SK-N-SH (cell line): ENCODE measurements around the gene TSC22D2. TPM values are rescaled to one million over a fixed set of nuclear protein-coding genes. Genes with fewer than 3 reads are reported as not detected.
A peak's percentile ranks its signal among the peaks of the same experiment; 100 is the strongest.

Experiments used
- CTCF ChIA-PET: fragments of 300-600, 350-600 bp; formaldehyde crosslinking; extraction: SDS; loops from one replicate; lab custom pipeline; 2021; lab: Yijun Ruan, JAX
- POLR2A ChIA-PET: fragments of 350-600 bp; sonication (Branson Sonifier 250); formaldehyde crosslinking; extraction: SDS; loops from one replicate; lab custom pipeline; 2020; ENCODE audit warnings: antibody characterized with exemption, inconsistent platforms; lab: Yijun Ruan, JAX
- DNase-seq: peaks from one replicate; pipeline ENCODE4 v3.0.0; 2012
- H2AFZ ChIP-seq: fragments of 200-600 bp; sonication (generic); 2 replicates; pipeline ENCODE4 v1.8.1; 2016; ENCODE audit warnings: antibody characterized with exemption, mild to moderate bottlenecking, low read depth
- H3F3A ChIP-seq: fragments of 200-600 bp; sonication (generic); replicated peaks from 2 replicates; pipeline ENCODE3; 2016; ENCODE audit warnings: antibody characterized with exemption, mild to moderate bottlenecking; ENCODE audit not compliant: insufficient read depth
- H3K27ac ChIP-seq, 2 experiments: fragments of 200-500 bp in 1 of 2; fragments of 200-600 bp in 1 of 2; sonication (Bioruptor generic) in 1 of 2; sonication (generic), shearing (Covaris generic) in 1 of 2; 2 replicates each; pipeline versions ENCODE4 v1.5.1 to v1.6.1; 2014 to 2016; ENCODE audit warnings: low read depth in 2 of 2, inconsistent platforms in 1 of 2, low read length in 1 of 2, mild to moderate bottlenecking in 1 of 2, mixed read lengths in 1 of 2
- H3K27me3 ChIP-seq: fragments of 200-600 bp; sonication (generic), shearing (Covaris generic); 2 replicates; pipeline ENCODE4 v1.6.1; 2016; ENCODE audit warnings: mixed run types; ENCODE audit not compliant: insufficient read depth
- H3K36me3 ChIP-seq, 2 experiments: fragments of 200-500 bp in 1 of 2; fragments of 200-600 bp in 1 of 2; sonication (Bioruptor generic) in 1 of 2; sonication (generic) in 1 of 2; replicated peaks in 1 of 2; 2 replicates each; pipeline versions ENCODE3 to v1.5.1; 2014 to 2016; ENCODE audit warnings: low read length in 1 of 2, mild to moderate bottlenecking in 1 of 2; ENCODE audit not compliant: insufficient read depth in 2 of 2, control insufficient read depth in 1 of 2
- H3K4me1 ChIP-seq, 2 experiments: fragments of 200-500 bp in 1 of 2; fragments of 200-600 bp in 1 of 2; sonication (Bioruptor generic) in 1 of 2; sonication (generic), shearing (Covaris generic) in 1 of 2; 2 replicates each; pipeline versions ENCODE4 v1.5.1 to v1.6.1; 2014 to 2016; ENCODE audit warnings: low read depth in 1 of 2, low read length in 1 of 2, mixed run types in 1 of 2; ENCODE audit not compliant: insufficient read depth in 2 of 2, control insufficient read depth in 1 of 2
- H3K4me2 ChIP-seq: fragments of 200-600 bp; sonication (generic), shearing (Covaris generic); 2 replicates; pipeline ENCODE4 v1.6.1; 2017; ENCODE audit warnings: mixed run types
- H3K4me3 ChIP-seq, 2 experiments: fragments of 200-500 bp in 1 of 2; fragments of 200-600 bp in 1 of 2; sonication (Bioruptor generic) in 1 of 2; sonication (generic), shearing (Covaris generic) in 1 of 2; 2 replicates each; pipeline versions ENCODE4 v1.5.1 to v1.8.1; 2014 to 2016; ENCODE audit warnings: low read depth in 2 of 2, inconsistent platforms in 1 of 2, low read length in 1 of 2, mild to moderate bottlenecking in 1 of 2, mixed read lengths in 1 of 2, moderate library complexity in 1 of 2
- H3K79me2 ChIP-seq: fragments of 200-600 bp; sonication (generic); 2 replicates; pipeline ENCODE4 v1.8.1; 2017; ENCODE audit warnings: mild to moderate bottlenecking; ENCODE audit not compliant: insufficient read depth
- H3K9ac ChIP-seq: fragments of 200-600 bp; sonication (generic); 2 replicates; pipeline ENCODE4 v1.6.1; 2017; ENCODE audit warnings: mixed run types
- H3K9me2 ChIP-seq: fragments of 200-600 bp; sonication (generic); 2 replicates; pipeline ENCODE4 v1.6.1; 2017; ENCODE audit warnings: mixed run types
- H3K9me3 ChIP-seq: fragments of 200-600 bp; sonication (generic); 2 replicates; pipeline ENCODE4 v1.6.1; 2017; ENCODE audit warnings: mixed run types, mild to moderate bottlenecking, moderate library complexity
- H4K20me1 ChIP-seq: fragments of 200-600 bp; sonication (generic); 2 replicates; pipeline ENCODE4 v1.6.1; 2017; ENCODE audit warnings: mild to moderate bottlenecking, mixed run types; ENCODE audit not compliant: insufficient read depth
- CHD2 ChIP-seq: fragments of 150-350 bp; IDR thresholded peaks from 2 replicates; pipeline ENCODE4 v1.6.1; 2018; ENCODE audit warnings: low read length; ENCODE audit not compliant: partially characterized antibody
- CTCF ChIP-seq: fragments of 200-600 bp; sonication (generic); IDR thresholded peaks from 2 replicates; pipeline ENCODE4 v1.6.1; 2017; ENCODE audit warnings: antibody characterized with exemption, mild to moderate bottlenecking, moderate library complexity
- ELF1 ChIP-seq: IDR thresholded peaks from 2 replicates; pipeline ENCODE4 v1.4.0; 2012
- FOSL2 ChIP-seq: IDR thresholded peaks from 2 replicates; pipeline ENCODE4 v1.4.0; 2012; ENCODE audit warnings: low read depth, mild to moderate bottlenecking, moderate library complexity, borderline replicate concordance
- FOXJ3 ChIP-seq: sonication (generic); formaldehyde crosslinking; IDR thresholded peaks from 2 replicates; pipeline ENCODE4 v1.5.1; 2020; ENCODE audit warnings: mild to moderate bottlenecking, missing genetic modification reagents
- FOXM1 ChIP-seq: IDR thresholded peaks from 2 replicates; pipeline ENCODE4 v1.4.0; 2012; ENCODE audit warnings: low read depth, mild to moderate bottlenecking
- IRF3 ChIP-seq: fragments of 150-350 bp; IDR thresholded peaks from 2 replicates; pipeline ENCODE4 v1.6.1; 2016; ENCODE audit warnings: mild to moderate bottlenecking, low read depth, low read length
- MXI1 ChIP-seq: IDR thresholded peaks from 2 replicates; pipeline ENCODE4 v1.6.1; 2012; ENCODE audit warnings: mild to moderate bottlenecking, low read depth, low read length, improper control_type of control experiment
- NFIC ChIP-seq: IDR thresholded peaks from 2 replicates; pipeline ENCODE4 v1.4.0; 2012; ENCODE audit warnings: borderline replicate concordance
- NRF1 ChIP-seq: IDR thresholded peaks from 2 replicates; pipeline ENCODE4 v1.6.1; 2012; ENCODE audit warnings: low read depth, mild to moderate bottlenecking, low read length
- PBX3 ChIP-seq: IDR thresholded peaks from 2 replicates; pipeline ENCODE4; 2012
- POLR2AphosphoS5 ChIP-seq: IDR thresholded peaks from 2 replicates; pipeline ENCODE4 v1.6.1; 2012; ENCODE audit warnings: low read depth, low read length
- RAD21 ChIP-seq: IDR thresholded peaks from 2 replicates; pipeline ENCODE4 v1.6.1; 2012; ENCODE audit warnings: mild to moderate bottlenecking, low read length
- RCOR1 ChIP-seq: fragments of 150-350 bp; IDR thresholded peaks from 2 replicates; pipeline ENCODE4 v1.6.1; 2017; ENCODE audit warnings: antibody characterized with exemption, low read length
- RXRA ChIP-seq: IDR thresholded peaks from 2 replicates; pipeline ENCODE4 v1.4.0; 2012; ENCODE audit warnings: low read depth, mild to moderate bottlenecking, borderline replicate concordance
- SMC3 ChIP-seq: IDR thresholded peaks from 2 replicates; pipeline ENCODE4 v1.6.1; 2012; ENCODE audit warnings: low read depth, low read length, improper control_type of control experiment
- TCF12 ChIP-seq: IDR thresholded peaks from 2 replicates; pipeline ENCODE4 v1.4.0; 2012
- YY1 ChIP-seq: IDR thresholded peaks from 2 replicates; pipeline ENCODE4 v1.4.0; 2012; ENCODE audit warnings: low read depth, mild to moderate bottlenecking
- WGBS: methylation state at CpG from one replicate; pipeline ENCODE4 v1.1.6; 2017; ENCODE audit warnings: low lambda C conversion rate; 5-methylcytosine and 5-hydroxymethylcytosine counted together
- polyA plus RNA-seq, 3 experiments: library from polyadenylated mRNA; depleted of rRNA; stranded (reverse); fragments of >200 nt; gene quantifications; 2 replicates each; pipeline ENCODE4 v1.2.3, GENCODE V29; 2012
- TF ChIP-seq, protein P1 (sequence below): IDR thresholded peaks from 2 replicates; pipeline ENCODE4 v1.4.0; 2012; ENCODE audit warnings: low read depth, borderline replicate concordance

TSC22D2 gene
- polyA plus RNA-seq, 1 of the 3 experiments (the other 2 are of a cell fraction): 4.8 TPM

- POLR2A ChIA-PET: no interaction called here
- Histone ChIP-seq H4K20me1 (peaks cover 72% of the 10 kb centered on the region), H3K4me3 (peak overlapping the region; percentile 87 to 91), H3K4me1 (peaks cover 5 to 8% of the 10 kb centered on the region in 2 experiments; a peak in 3 of 4 replicates), H3K27me3 (no peaks in the 10 kb centered on the region), H3K9ac (peak overlapping the region; percentile 95), H3F3A (peaks cover 22% of the 10 kb centered on the region), H3K36me3 (peaks cover 27 to 35% of the 10 kb centered on the region in 2 experiments), H3K27ac (peak overlapping the region in 1 of 2 experiments; percentile 97; a peak in 1 of 4 replicates), H3K79me2 (peaks cover 82% of the 10 kb centered on the region), H3K4me2 (peak overlapping the region; percentile 90), H2AFZ (no peak overlapping the region), H3K9me3 (no peaks in the 10 kb centered on the region), H3K9me2 (no peaks in the 10 kb centered on the region)
- 3% methylated on average over 5 of the region's 5 CpGs for WGBS
- TF ChIP-seq FOXJ3 (no peak), CHD2 (no peak), FOSL2 (no peak), NFIC (no peak), RXRA (no peak), RCOR1 (no peak), POLR2AphosphoS5 (no peak), CTCF (no peak), TCF12 (no peak), NRF1 (no peak), PBX3 (no peak), ELF1 (no peak)
- DNase-seq: no peak
- CTCF ChIA-PET: interaction anchor here (1.2 to 3.4 kb wide), 3 partner anchors 13 to 85 kb away, joined by 5 to 13 read pairs (median 5); no protein-coding TSS in a partner anchor
These were observed 3.0 kb downstream of the TSC22D2 start for GRCh38 chr3:150411106-150411460.

DNA sequence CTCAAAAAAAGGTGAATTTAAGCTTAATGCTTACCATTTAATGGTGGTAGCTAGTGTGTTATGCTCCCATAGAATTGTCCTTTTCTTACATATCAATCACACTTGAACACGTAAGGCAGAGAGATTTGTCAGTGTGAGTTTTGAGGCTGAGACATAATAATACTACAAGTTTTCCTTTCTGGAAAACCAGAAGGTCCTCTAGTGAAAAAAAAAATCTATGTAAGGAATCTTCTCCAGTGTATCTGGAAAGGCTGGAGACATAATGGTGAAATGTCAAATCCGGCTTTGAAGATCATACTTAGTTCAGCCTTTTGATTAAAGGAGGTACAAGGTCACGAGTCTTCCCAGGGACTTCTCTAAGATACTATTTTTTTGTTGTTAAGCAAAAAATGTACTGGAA is 3.4 kb downstream of the TSC22D2 start:
- Histone ChIP-seq H3F3A (peaks cover 22% of the 10 kb centered on the region), H3K4me1 (peaks cover 5 to 9% of the 10 kb centered on the region in 2 experiments; a peak in 3 of 4 replicates), H3K4me2 (peak overlapping the region; percentile 90), H3K9me3 (no peaks in the 10 kb centered on the region)
- 4% methylated on average over 3 of the region's 3 CpGs for WGBS
- TF ChIP-seq IRF3 (no peak), RAD21 (no peak), SMC3 (no peak), TCF12 (no peak), YY1 (no peak), NRF1 (no peak), FOXM1 (no peak), FOSL2 (no peak), ELF1 (no peak), POLR2AphosphoS5 (no peak), CTCF (no peak), MXI1 (no peak)
- TF ChIP-seq, protein P1, sequence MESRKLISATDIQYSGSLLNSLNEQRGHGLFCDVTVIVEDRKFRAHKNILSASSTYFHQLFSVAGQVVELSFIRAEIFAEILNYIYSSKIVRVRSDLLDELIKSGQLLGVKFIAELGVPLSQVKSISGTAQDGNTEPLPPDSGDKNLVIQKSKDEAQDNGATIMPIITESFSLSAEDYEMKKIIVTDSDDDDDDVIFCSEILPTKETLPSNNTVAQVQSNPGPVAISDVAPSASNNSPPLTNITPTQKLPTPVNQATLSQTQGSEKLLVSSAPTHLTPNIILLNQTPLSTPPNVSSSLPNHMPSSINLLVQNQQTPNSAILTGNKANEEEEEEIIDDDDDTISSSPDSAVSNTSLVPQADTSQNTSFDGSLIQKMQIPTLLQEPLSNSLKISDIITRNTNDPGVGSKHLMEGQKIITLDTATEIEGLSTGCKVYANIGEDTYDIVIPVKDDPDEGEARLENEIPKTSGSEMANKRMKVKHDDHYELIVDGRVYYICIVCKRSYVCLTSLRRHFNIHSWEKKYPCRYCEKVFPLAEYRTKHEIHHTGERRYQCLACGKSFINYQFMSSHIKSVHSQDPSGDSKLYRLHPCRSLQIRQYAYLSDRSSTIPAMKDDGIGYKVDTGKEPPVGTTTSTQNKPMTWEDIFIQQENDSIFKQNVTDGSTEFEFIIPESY: no peak
- TF ChIP-seq, all 33 proteins: peak for 0
- no peaks in the 10 kb centered on the region for H3K27me3 ChIP-seq
- H4K20me1 ChIP-seq: peaks cover 76% of the 10 kb centered on the region
- no peak overlapping the region for H2AFZ ChIP-seq
- POLR2A ChIA-PET: no interaction called here
- H3K36me3 ChIP-seq: peaks cover 32 to 40% of the 10 kb centered on the region in 2 experiments
- H3K79me2 ChIP-seq: peaks cover 82% of the 10 kb centered on the region
- peak overlapping the region; percentile 87 to 91 for H3K4me3 ChIP-seq
- peak overlapping the region in 1 of 2 experiments; percentile 97; a peak in 1 of 4 replicates for H3K27ac ChIP-seq
- H3K9ac ChIP-seq: peak overlapping the region; percentile 95
- DNase-seq: no peak
- CTCF ChIA-PET: interaction anchor here (1.2 to 3.4 kb wide), 4 partner anchors 13 to 172 kb away, joined by 3 to 13 read pairs (median 5); no protein-coding TSS in a partner anchor
- H3K9me2 ChIP-seq: no peaks in the 10 kb centered on the region
